ENCODE results near the gene ZNF20. TPM values are rescaled to one million over a fixed set of nuclear protein-coding genes. Genes with fewer than 3 reads are reported as not detected.

ZNF20 gene
- polyA plus RNA-seq, 1 donor = 7.0 TPM

- H3K36me3 ChIP-seq (ENCODE audit: control insufficient read depth, insufficient read depth, low read length) = peaks cover 4% of the 10 kb centered on the region
- WGBS (ENCODE audit: insufficient coverage, low lambda C conversion rate) = 7% methylated on average over 5 of the region's 11 CpGs
- H3K9me3 ChIP-seq (ENCODE audit: control insufficient read depth, low read depth, low read length) = no peaks in the 10 kb centered on the region
- H3K4me1 ChIP-seq (ENCODE audit: control insufficient read depth, insufficient read depth, low read length) = peaks cover 3% of the 10 kb centered on the region
- H3K27ac ChIP-seq (ENCODE audit: low read length) = no peak overlapping the region
- peak in 1 of 2 donors; percentile 43 for DNase-seq
- peak overlapping the region; percentile 86 for H3K4me3 ChIP-seq (ENCODE audit: low read length)
- no peaks in the 10 kb centered on the region for H3K27me3 ChIP-seq (ENCODE audit: control insufficient read depth, insufficient read depth, low read length)
These were observed 15.2 kb upstream of the ZNF20 start for GRCh38 chr19:12155324-12155860.

DNA sequence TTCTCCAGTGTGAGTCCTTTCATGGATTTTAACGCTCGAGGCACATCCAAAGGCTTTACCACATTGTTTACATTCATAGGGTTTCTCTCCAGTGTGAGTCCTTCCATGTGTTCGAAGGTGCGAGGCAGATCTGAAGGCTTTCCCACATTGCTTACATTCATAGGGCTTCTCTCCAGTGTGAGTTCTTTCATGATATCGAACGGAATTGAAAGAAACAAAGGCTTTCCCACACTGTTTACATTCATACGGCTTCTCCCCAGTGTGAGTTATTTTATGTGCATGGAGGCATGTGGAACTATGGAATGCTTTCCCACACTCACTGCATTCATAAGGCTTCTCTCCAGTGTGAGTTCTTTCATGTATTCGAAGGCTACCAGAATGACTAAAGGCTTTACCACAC is 5.2 kb upstream of the ZNF20 start:
- Histone ChIP-seq H3K9me3 (ENCODE audit: control insufficient read depth, low read depth, low read length) (peaks cover 8% of the 10 kb centered on the region), H3K4me3 (ENCODE audit: low read length) (no peak overlapping the region), H3K27ac (ENCODE audit: low read length) (no peak overlapping the region), H3K4me1 (ENCODE audit: control insufficient read depth, insufficient read depth, low read length) (peaks cover 6% of the 10 kb centered on the region), H3K36me3 (ENCODE audit: control insufficient read depth, insufficient read depth, low read length) (peaks cover 25% of the 10 kb centered on the region), H3K27me3 (ENCODE audit: control insufficient read depth, insufficient read depth, low read length) (no peaks in the 10 kb centered on the region)
- WGBS (ENCODE audit: insufficient coverage, low lambda C conversion rate) = 100% methylated on average over 2 of the region's 8 CpGs
- DNase-seq = no peak

- H3K36me3 ChIP-seq (ENCODE audit: control insufficient read depth, insufficient read depth, low read length) = peaks cover 29% of the 10 kb centered on the region
- no peak overlapping the region for H3K27ac ChIP-seq (ENCODE audit: low read length)
- DNase-seq = no peak
- H3K27me3 ChIP-seq (ENCODE audit: control insufficient read depth, insufficient read depth, low read length) = no peaks in the 10 kb centered on the region
- peaks cover 8% of the 10 kb centered on the region for H3K4me1 ChIP-seq (ENCODE audit: control insufficient read depth, insufficient read depth, low read length)
- peaks cover 9% of the 10 kb centered on the region for H3K9me3 ChIP-seq (ENCODE audit: control insufficient read depth, low read depth, low read length)
- H3K4me3 ChIP-seq (ENCODE audit: low read length) = no peak overlapping the region
- no CpG with 5 or more reads among the region's 10 CpGs for WGBS (ENCODE audit: insufficient coverage, low lambda C conversion rate)
These were observed 1.2 kb upstream of the ZNF20 start for GRCh38 chr19:12141405-12141736.

- Histone ChIP-seq H3K27me3 (ENCODE audit: control insufficient read depth, insufficient read depth, low read length) (no peaks in the 10 kb centered on the region), H3K4me1 (ENCODE audit: control insufficient read depth, insufficient read depth, low read length) (peaks cover 8% of the 10 kb centered on the region), H3K36me3 (ENCODE audit: control insufficient read depth, insufficient read depth, low read length) (peaks cover 27% of the 10 kb centered on the region), H3K27ac (ENCODE audit: low read length) (peak overlapping the region; percentile 96), H3K9me3 (ENCODE audit: control insufficient read depth, low read depth, low read length) (peaks cover 14% of the 10 kb centered on the region), H3K4me3 (ENCODE audit: low read length) (peak overlapping the region; percentile 96)
- peak; percentile 85 to 88 for DNase-seq
- 40% methylated on average over 1 of the region's 17 CpGs for WGBS (ENCODE audit: insufficient coverage, low lambda C conversion rate)
These were observed 625 bp upstream of the ZNF20 start for GRCh38 chr19:12140545-12141404.

DNA sequence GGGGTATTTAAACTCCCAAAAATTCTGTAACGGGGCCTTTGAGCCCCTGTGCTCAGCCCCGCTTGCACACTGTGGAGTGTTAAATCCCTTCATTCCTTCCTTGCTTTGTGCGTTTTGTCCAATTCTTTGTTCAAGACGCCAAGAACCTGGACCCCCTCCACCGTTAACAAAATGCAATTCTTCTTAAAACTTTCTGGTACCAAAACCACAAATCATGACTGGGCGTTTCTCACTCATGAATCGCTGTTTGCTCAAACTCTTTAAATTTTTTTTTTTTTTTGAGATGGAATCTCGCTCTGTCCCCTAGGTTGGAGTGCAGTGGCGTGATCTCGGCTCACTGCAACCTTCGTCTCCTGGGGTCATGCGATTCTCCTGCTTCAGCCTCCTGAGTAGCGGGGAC is 881 bp downstream of the ZNF20 start:
- Histone ChIP-seq H3K27ac (ENCODE audit: low read length) (peak overlapping the region; percentile 96), H3K4me1 (ENCODE audit: control insufficient read depth, insufficient read depth, low read length) (peaks cover 8% of the 10 kb centered on the region), H3K27me3 (ENCODE audit: control insufficient read depth, insufficient read depth, low read length) (no peaks in the 10 kb centered on the region), H3K4me3 (ENCODE audit: low read length) (peak overlapping the region; percentile 96), H3K36me3 (ENCODE audit: control insufficient read depth, insufficient read depth, low read length) (peaks cover 30% of the 10 kb centered on the region), H3K9me3 (ENCODE audit: control insufficient read depth, low read depth, low read length) (peaks cover 25% of the 10 kb centered on the region)
- no peak for DNase-seq
- WGBS (ENCODE audit: insufficient coverage, low lambda C conversion rate) = 10% methylated on average over 2 of the region's 13 CpGs

DNA sequence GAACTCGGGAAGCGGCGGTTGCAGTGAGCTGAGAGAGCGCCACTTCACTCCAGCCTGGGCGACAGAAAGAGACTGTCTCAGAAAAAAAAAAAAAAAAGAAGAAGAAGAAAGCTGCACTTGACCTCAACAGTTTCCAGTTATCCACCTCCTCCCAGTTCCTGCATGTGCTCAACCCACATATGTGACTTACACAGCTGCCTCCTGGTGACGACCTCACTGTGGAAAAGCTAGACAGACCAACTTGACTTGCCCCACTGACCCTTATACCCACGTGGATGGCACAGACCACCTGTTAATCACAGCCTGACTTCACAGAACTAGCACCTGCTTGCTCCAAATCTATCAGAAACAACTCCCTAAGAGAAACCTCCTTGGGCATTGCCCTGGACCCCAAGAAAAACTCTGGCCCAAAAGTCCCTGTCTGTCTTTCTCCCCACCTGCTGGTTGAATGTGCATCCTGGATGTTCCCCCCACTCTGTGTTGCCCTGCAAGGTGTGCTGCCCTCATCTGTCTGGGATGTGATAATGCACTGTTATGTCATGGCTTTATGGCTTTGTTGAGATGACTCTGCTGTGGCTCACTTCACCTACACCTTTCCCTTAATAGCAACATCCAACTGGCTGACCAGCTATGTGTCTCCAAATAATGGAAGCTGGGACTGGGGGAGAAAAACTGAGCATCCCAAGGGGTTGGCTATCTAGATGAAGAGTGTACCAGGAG is 2.8 kb downstream of the ZNF20 start:
- Histone ChIP-seq H3K27me3 (ENCODE audit: control insufficient read depth, insufficient read depth, low read length) (no peaks in the 10 kb centered on the region), H3K9me3 (ENCODE audit: control insufficient read depth, low read depth, low read length) (peaks cover 37% of the 10 kb centered on the region), H3K36me3 (ENCODE audit: control insufficient read depth, insufficient read depth, low read length) (peaks cover 45% of the 10 kb centered on the region), H3K4me3 (ENCODE audit: low read length) (no peak overlapping the region), H3K27ac (ENCODE audit: low read length) (no peak overlapping the region), H3K4me1 (ENCODE audit: control insufficient read depth, insufficient read depth, low read length) (peaks cover 8% of the 10 kb centered on the region)
- DNase-seq = peak in 1 of 2 donors; percentile 7
- WGBS (ENCODE audit: insufficient coverage, low lambda C conversion rate) = no CpG with 5 or more reads among the region's 7 CpGs

DNA sequence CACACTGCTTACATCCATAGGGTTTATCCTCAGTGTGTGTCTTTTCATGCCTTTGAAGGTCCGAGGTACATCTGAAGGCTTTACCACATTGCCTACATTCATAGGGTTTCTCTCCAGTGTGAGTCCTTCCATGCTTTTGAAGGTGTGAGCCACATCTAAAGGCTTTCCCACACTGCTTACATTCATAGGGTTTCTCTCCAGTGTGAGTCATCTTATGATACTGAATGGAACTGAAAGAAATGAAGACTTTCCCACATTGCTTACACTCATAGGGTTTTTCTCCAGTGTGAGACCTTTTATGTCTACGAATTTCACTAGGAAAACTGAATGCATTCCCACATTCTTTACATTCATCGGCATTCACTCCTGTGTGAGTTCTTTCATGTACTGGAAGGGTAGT is 7.1 kb downstream of the ZNF20 start:
- Histone ChIP-seq H3K27me3 (ENCODE audit: control insufficient read depth, insufficient read depth, low read length) (no peaks in the 10 kb centered on the region), H3K9me3 (ENCODE audit: control insufficient read depth, low read depth, low read length) (peaks cover 64% of the 10 kb centered on the region), H3K27ac (ENCODE audit: low read length) (no peak overlapping the region), H3K4me3 (ENCODE audit: low read length) (no peak overlapping the region), H3K4me1 (ENCODE audit: control insufficient read depth, insufficient read depth, low read length) (no peaks in the 10 kb centered on the region), H3K36me3 (ENCODE audit: control insufficient read depth, insufficient read depth, low read length) (peaks cover 52% of the 10 kb centered on the region)
- no peak for DNase-seq
- WGBS (ENCODE audit: insufficient coverage, low lambda C conversion rate) = no CpG with 5 or more reads among the region's 3 CpGs

- peaks cover 21% of the 10 kb centered on the region for H3K9me3 ChIP-seq (ENCODE audit: control insufficient read depth, low read depth, low read length)
- WGBS (ENCODE audit: insufficient coverage, low lambda C conversion rate) = no CpG with 5 or more reads among the region's 2 CpGs
- no peaks in the 10 kb centered on the region for H3K27me3 ChIP-seq (ENCODE audit: control insufficient read depth, insufficient read depth, low read length)
- no peak overlapping the region for H3K27ac ChIP-seq (ENCODE audit: low read length)
- no peaks in the 10 kb centered on the region for H3K4me1 ChIP-seq (ENCODE audit: control insufficient read depth, insufficient read depth, low read length)
- no peak for DNase-seq
- H3K36me3 ChIP-seq (ENCODE audit: control insufficient read depth, insufficient read depth, low read length) = peaks cover under 1% of the 10 kb centered on the region
- no peak overlapping the region for H3K4me3 ChIP-seq (ENCODE audit: low read length)
These were observed 13.4 kb downstream of the ZNF20 start for GRCh38 chr19:12126707-12127106.

DNA sequence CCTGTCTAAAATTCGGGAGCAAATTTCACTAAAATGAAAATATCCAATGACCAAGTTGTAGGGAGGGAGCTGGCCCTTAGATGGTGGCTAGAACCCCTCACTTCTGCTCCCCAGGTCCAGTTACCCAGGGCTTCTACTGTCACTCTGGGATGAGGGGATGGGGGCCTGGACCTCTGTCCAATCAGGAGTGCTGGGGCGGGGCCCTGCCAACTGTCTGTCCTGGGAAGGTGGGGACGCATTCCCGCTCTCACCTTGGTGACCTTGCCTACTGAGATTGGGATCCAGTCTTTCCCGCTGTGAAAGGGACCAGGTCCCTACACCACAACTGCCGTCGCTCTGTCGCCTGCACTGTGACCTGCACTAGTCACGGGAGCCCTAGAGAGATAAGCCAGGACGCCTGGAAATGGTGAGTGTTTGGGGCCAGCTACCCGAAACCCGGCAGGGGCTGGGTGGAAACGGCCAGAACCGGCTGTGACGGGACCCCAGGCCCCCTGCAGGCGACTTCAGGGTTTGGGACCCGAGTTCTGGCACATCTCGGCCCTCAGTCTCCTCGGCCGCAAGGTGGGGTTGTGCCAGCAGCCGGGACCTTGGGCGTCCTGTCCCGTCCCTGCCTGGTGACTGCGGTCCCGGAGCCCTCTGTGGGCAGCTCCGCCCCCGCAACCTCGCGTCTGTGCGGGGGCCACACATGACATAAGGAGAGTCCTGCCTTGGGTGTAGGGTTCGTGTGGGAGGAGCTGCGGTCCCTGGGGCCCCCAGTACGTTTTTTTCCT is 22.8 kb downstream of the ZNF20 start:
- WGBS (ENCODE audit: insufficient coverage, low lambda C conversion rate) = no CpG with 5 or more reads among the region's 33 CpGs
- Histone ChIP-seq H3K36me3 (ENCODE audit: control insufficient read depth, insufficient read depth, low read length) (peaks cover 6% of the 10 kb centered on the region), H3K9me3 (ENCODE audit: control insufficient read depth, low read depth, low read length) (peaks cover 9% of the 10 kb centered on the region), H3K4me3 (ENCODE audit: low read length) (no peak overlapping the region), H3K27me3 (ENCODE audit: control insufficient read depth, insufficient read depth, low read length) (no peaks in the 10 kb centered on the region), H3K4me1 (ENCODE audit: control insufficient read depth, insufficient read depth, low read length) (no peaks in the 10 kb centered on the region), H3K27ac (ENCODE audit: low read length) (no peak overlapping the region)
- DNase-seq = no peak

GRCh38 chr19:12113121-12113520 is 27.0 kb downstream of the ZNF20 start:
- 92% methylated on average over 4 of the region's 5 CpGs for WGBS (ENCODE audit: insufficient coverage, low lambda C conversion rate)
- peaks cover 18% of the 10 kb centered on the region for H3K9me3 ChIP-seq (ENCODE audit: control insufficient read depth, low read depth, low read length)
- H3K4me3 ChIP-seq (ENCODE audit: low read length) = no peak overlapping the region

More at GRCh38 chr19:12113121-12113520, 27.0 kb downstream of the ZNF20 start:
- Histone ChIP-seq H3K27ac (ENCODE audit: low read length) (no peak overlapping the region), H3K27me3 (ENCODE audit: control insufficient read depth, insufficient read depth, low read length) (no peaks in the 10 kb centered on the region), H3K4me1 (ENCODE audit: control insufficient read depth, insufficient read depth, low read length) (no peaks in the 10 kb centered on the region), H3K36me3 (ENCODE audit: control insufficient read depth, insufficient read depth, low read length) (peaks cover 28% of the 10 kb centered on the region)
- DNase-seq = no peak

Measured in large intestine (tissue), 3 donors.